HG03039 (cell line): Measurements from ENCODE around the gene TRMT2B.
"Not testable (repeated sequence)": the region's sequence is repeated elsewhere in the genome, so short reads cannot be mapped to it uniquely, and the experiment has no call there.

Source experiments
- ATAC-seq: cut with Tn5 transposase; IDR thresholded peaks from one replicate; pipeline ENCODE4 v1.9.1; 2021; ENCODE audit warnings: mild to moderate bottlenecking, moderate library complexity; ENCODE audit not compliant: unreplicated experiment

TRMT2B gene

GRCh38 chrX:101051549-101052302 lies at the start of gene TRMT2B:
TRMT2B (minus strand) TSS chrX:101052111; CDS start chrX:101042289, 9,822 bp downstream.
- ATAC-seq, result peak; percentile 90

- peak; percentile 99 for ATAC-seq
Measured at GRCh38 chrX:101097546-101098453, 45.9 kb upstream of the TRMT2B start, which contains the start of gene CENPI. CENPI (plus strand) TSS chrX:101098204; CDS start chrX:101101071, 2,867 bp downstream.

- no peak for ATAC-seq
Measured at GRCh38 chrX:101091817-101092216, 39.9 kb upstream of the TRMT2B start.

GRCh38 chrX:101081231-101081630 lies 29.3 kb upstream of the TRMT2B start:
- no peak for ATAC-seq

- ATAC-seq, result no peak
Measured at GRCh38 chrX:101080326-101081124, 28.6 kb upstream of the TRMT2B start.

- no peak for ATAC-seq
Measured at GRCh38 chrX:101079736-101080270, 27.9 kb upstream of the TRMT2B start.

- ATAC-seq, result no peak
Measured at GRCh38 chrX:101078716-101079598, 27.0 kb upstream of the TRMT2B start, which contains the start of gene TMEM35A. TMEM35A (plus strand) TSS chrX:101078879; CDS start chrX:101079003, 124 bp downstream.

GRCh38 chrX:101071582-101071981 lies 19.7 kb upstream of the TRMT2B start:
- no peak for ATAC-seq

- no peak for ATAC-seq
Measured at GRCh38 chrX:101062176-101062575, 10.3 kb upstream of the TRMT2B start.

- ATAC-seq, result peak; percentile 71
Measured at GRCh38 chrX:101057093-101057714, 5.3 kb upstream of the TRMT2B start.

- ATAC-seq, result not testable (repeated sequence)
Measured at GRCh38 chrX:101056551-101056950, 4.6 kb upstream of the TRMT2B start.

- ATAC-seq, result no peak
Measured at GRCh38 chrX:101051153-101051548, 760 bp downstream of the TRMT2B start.

GRCh38 chrX:101040197-101040596 lies 11.7 kb downstream of the TRMT2B start:
- no peak for ATAC-seq

- ATAC-seq, result no peak
Measured at GRCh38 chrX:101037231-101037630, 14.7 kb downstream of the TRMT2B start.

- no peak for ATAC-seq
Measured at GRCh38 chrX:101029665-101030064, 22.2 kb downstream of the TRMT2B start.

GRCh38 chrX:101028562-101028961 lies 23.3 kb downstream of the TRMT2B start:
- no peak for ATAC-seq

- ATAC-seq, result no peak
Measured at GRCh38 chrX:101025126-101025525, 26.8 kb downstream of the TRMT2B start.

- no peak for ATAC-seq
Measured at GRCh38 chrX:101022020-101022419, 29.9 kb downstream of the TRMT2B start.

GRCh38 chrX:101012031-101012430 lies 39.9 kb downstream of the TRMT2B start:
- not testable (repeated sequence) for ATAC-seq
